GM12872 (cell line): ENCODE results near the gene INA.

ENCODE experiments used
- TF ChIP-seq, protein P1 (sequence below): IDR thresholded peaks from 3 replicates; pipeline ENCODE4 v1.5.1; 2011; ENCODE audit warnings: low read depth, mild to moderate bottlenecking, low read length, moderate library complexity; ENCODE audit not compliant: insufficient read depth

The INA gene

DNA sequence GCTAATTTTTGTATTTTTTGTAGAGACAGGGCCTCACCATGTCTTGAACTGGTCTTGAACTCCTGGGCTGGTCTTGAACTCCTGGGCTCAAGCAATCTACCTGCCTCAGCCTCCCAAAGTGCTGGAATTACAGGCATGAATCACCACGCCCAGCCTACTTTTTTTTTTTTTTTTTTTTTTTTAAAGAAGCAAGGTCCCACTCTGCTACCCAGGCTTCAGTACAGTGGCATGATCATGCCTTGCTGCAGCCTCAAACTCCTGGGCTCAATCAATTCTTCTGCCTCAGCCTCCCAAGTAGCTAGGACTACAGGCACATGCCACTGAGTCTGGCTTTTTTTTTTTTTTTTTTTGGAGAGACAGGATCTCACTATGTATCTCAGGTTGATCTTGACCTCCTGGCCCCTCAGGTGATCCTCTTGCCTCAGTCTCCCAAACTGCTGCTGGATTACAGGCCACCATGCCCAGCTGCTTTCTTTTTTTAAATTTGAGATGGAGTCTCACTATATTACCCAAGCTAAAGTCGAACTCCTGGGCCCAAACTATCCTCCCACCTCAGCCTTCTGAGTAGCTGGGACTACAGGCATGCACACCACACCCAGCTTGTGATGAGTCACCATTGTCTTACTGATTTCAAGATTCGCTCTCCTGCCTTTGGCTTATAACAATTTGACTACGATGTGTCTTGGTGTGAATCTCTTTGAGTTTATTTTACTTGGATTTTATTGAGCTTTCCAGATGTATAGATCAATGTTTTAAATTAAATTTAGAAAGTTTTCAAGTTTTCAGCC is 22.2 kb upstream of the INA start:
- TF ChIP-seq, protein P1, sequence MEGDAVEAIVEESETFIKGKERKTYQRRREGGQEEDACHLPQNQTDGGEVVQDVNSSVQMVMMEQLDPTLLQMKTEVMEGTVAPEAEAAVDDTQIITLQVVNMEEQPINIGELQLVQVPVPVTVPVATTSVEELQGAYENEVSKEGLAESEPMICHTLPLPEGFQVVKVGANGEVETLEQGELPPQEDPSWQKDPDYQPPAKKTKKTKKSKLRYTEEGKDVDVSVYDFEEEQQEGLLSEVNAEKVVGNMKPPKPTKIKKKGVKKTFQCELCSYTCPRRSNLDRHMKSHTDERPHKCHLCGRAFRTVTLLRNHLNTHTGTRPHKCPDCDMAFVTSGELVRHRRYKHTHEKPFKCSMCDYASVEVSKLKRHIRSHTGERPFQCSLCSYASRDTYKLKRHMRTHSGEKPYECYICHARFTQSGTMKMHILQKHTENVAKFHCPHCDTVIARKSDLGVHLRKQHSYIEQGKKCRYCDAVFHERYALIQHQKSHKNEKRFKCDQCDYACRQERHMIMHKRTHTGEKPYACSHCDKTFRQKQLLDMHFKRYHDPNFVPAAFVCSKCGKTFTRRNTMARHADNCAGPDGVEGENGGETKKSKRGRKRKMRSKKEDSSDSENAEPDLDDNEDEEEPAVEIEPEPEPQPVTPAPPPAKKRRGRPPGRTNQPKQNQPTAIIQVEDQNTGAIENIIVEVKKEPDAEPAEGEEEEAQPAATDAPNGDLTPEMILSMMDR, result no peak

DNA sequence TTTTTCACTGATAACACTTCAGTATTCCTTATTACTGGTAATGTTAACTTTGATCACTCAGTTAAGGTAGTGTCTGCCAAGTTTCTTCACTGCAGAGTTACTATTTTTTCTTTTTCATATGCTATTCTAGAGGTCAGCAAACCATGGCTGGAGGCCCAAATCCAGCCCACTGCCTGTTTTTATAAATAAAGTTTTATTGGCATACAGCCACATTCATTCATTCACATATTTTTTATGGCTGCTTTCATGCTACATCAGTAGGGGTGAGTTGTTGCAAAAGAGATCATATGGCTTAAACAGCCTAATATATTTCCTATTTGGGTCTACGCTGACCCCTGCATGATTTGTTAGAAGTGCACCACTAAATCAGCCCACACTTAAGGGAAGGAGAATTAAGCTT is 20.3 kb upstream of the INA start:
- TF ChIP-seq, protein P1, result no peak

DNA sequence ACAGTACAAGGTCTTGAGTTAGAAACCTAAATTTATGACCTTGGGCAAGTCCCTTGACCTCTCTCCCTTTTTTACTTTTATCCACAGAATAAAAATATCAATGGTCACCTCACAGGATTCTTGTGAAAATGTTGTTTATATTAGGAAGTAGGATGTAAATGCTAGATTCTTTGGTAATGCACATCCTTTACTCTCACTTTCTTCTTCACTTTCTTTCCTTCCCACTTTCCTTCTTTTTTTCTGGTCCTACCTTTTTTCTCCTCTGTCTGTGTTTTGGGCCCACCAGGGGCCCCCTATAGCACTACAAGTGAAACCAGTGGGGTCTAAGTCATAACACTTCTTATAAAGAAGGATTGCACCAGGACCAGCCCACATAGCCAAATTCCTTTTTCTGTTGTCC is 19.1 kb upstream of the INA start:
- TF ChIP-seq, protein P1, result no peak

DNA sequence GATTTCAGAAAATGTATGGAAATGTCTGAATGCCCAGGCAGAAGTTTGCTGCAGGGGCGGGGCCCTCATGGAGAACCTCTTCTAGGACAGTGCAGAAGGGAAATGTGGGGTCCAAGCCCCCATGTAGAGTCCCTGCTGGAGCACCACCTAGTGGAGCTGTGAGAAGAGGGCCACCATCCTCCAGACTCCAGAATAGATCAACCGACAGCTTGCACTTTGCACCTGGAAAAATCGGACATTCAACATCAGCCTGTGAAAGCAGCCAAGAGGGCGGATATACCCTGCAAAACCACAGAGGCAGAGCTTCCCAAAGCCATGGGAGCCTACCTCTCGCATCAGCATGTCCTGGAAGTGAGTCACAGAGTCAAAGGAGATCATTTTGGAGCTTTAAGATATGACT is 16.9 kb upstream of the INA start:
- TF ChIP-seq, protein P1, result no peak

DNA sequence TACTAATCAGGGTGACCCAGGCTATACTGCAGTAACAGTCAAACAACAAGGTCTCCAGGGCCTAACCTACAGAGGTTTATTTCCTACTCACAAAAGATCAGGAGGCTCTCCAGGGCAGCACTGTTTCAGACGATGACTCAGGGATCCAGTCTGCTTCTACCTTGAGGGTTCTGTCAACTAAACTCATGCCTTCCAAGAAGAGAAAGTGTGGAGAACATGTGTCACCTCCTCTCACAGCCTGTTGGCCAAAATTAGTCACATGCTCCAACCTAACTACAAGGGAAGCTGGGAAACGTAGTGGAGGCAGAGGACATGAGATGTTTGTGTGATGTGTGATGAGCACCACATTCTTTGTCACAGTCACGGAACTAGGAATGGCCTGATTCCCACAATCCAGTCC is 14.7 kb upstream of the INA start:
- TF ChIP-seq, protein P1, result no peak

DNA sequence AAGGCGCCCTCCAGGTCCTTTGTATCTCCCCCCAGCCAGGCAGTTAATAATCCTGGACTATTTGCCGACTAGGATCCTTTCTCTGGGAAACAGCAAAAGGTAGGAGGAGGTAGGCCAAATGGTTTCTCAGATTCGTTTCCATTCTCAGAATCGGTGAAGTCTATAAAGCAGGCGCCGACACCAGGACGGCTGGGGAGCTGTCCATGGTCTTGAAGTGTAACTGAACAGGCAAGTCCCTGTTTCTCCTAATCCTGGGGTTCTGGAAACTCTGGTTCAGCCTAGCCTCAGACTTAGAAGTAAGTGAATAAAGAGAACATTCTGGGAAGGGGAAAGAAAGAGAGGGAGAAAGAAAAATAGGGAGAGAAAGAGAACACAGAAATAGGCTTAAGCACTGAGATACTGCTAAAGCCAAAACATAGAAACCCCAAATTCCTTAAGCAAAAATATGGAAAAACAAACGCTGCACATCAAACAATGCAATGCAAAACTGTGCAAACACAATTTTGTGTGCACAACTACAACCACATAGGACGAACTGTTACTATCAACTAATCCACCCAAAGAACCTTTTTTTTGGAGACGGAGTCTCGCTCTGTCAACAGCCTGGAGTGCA is 11.1 kb upstream of the INA start:
- TF ChIP-seq, protein P1, result no peak

DNA sequence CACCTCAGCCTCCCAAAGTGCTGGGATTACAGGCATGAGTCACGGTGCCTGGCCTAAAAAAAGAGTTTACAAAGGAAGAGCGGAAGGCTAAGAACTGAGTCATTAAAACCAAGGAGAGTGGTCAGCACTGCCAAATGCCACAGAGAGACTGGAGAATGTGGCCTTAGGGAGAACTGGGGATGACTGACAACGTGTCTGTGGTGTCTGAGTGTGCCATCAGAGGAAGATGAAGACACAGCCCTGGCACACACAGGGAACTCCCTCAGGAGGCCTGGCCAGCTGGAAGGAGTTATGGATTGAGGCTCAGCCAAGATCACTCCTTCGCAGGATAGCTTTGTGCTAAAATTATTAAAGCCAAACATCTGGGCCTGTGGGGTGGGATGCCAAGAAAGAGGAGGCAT is 3.9 kb upstream of the INA start:
- TF ChIP-seq, protein P1, result no peak
